Esophagus muscularis mucosa (tissue), 4 donors: Measurements from ENCODE around the gene GMPR2. TPM values are rescaled to one million over a fixed set of nuclear protein-coding genes. Genes with fewer than 3 reads are reported as not detected.

ENCODE experiments used
- DNase-seq: peaks from one replicate; pipeline ENCODE4 v3.0.0-alpha.2; 2017; ENCODE audit errors: extremely low spot score
- H3K27ac ChIP-seq, 4 donors: fragments of 200-600 bp; sonication (generic); replicated peaks in 1 of 4; 1 replicate in 3 of 4; 2 replicates in 1 of 4; pipeline ENCODE4 v1.5.1; 2016 to 2019; ENCODE audit warnings: mild to moderate bottlenecking in 1 of 4
- H3K27me3 ChIP-seq, 4 donors: fragments of 200-600 bp; sonication (generic); one replicate each; pipeline versions ENCODE4 v1.5.1 to v1.6.0; 2016 to 2019
- H3K36me3 ChIP-seq, 4 donors: fragments of 200-600 bp; sonication (generic); one replicate each; pipeline ENCODE4 v1.5.1; 2016 to 2019
- H3K4me1 ChIP-seq, 4 donors: fragments of 200-600 bp; sonication (generic); one replicate each; pipeline ENCODE4 v1.5.1; 2016 to 2019
- H3K4me3 ChIP-seq, 4 donors: fragments of 200-600 bp; sonication (generic); 1 replicate in 2 of 4; 2 replicates in 2 of 4; pipeline ENCODE4 v1.5.1; 2016 to 2019; ENCODE audit warnings: mild to moderate bottlenecking in 4 of 4, moderate library complexity in 1 of 4
- H3K9me3 ChIP-seq, 4 donors: fragments of 200-600 bp; sonication (generic); 1 replicate in 3 of 4; 2 replicates in 1 of 4; pipeline ENCODE4 v1.5.1; 2016 to 2019
- CTCF ChIP-seq, 3 experiments: fragments of 200-600 bp in 2 of 3; fragments of 450-650 bp in 1 of 3; sonication (generic) in 2 of 3; IDR thresholded peaks; one replicate each; pipeline ENCODE4 v1.5.1; 2017 to 2019; ENCODE audit warnings: antibody characterized with exemption in 3 of 3, mild to moderate bottlenecking in 2 of 3, moderate library complexity in 1 of 3
- EP300 ChIP-seq: sonication (generic); formaldehyde crosslinking; IDR thresholded peaks from one replicate; pipeline ENCODE4 v1.6.1; 2017; ENCODE audit warnings: antibody characterized with exemption
- POLR2A ChIP-seq: fragments of 450-650 bp; IDR thresholded peaks from one replicate; pipeline ENCODE4 v1.6.1; 2017; ENCODE audit warnings: antibody characterized with exemption, moderate library complexity, mild to moderate bottlenecking, low read depth
- POLR2AphosphoS5 ChIP-seq, 2 donors: sonication (generic); formaldehyde crosslinking; IDR thresholded peaks; one replicate each; pipeline ENCODE4 v1.6.1; 2017; ENCODE audit warnings: antibody characterized with exemption in 2 of 2
- WGBS: methylation state at CpG from one replicate; pipeline ENCODE4 v1.1.5; 2018; 5-methylcytosine and 5-hydroxymethylcytosine counted together
- intact Hi-C: fragments of 100-400 bp; cut with DNase I; formaldehyde crosslinking; loops from one replicate; pipeline ENCODE4 v1.15.1; 2023
- total RNA-seq, 4 donors: library from RNA; depleted of rRNA; stranded (reverse); fragments of >200 nt; gene quantifications; one replicate each; pipeline versions ENCODE4 v1.1.0 to v1.2.1, GENCODE V29; 2016

The GMPR2 gene
- total RNA-seq, 4 donors from 2014 or later, result 43.1 to 53.4 (median 50.5) TPM

GRCh38 chr14:24255931-24256711 lies 23.4 kb downstream of the GMPR2 start:
- WGBS, result 87% methylated on average over 9 of the region's 12 CpGs
- intact Hi-C loops, result no loop called here
- peaks cover 0 to 26% (median 0%) of the 10 kb centered on the region in 4 donors for H3K36me3 ChIP-seq
- H3K27me3 ChIP-seq, result no peaks in the 10 kb centered on the region
- TF ChIP-seq CTCF (IDR thresholded peaks at IDR 0.05), result no peak
- no peak for TF ChIP-seq EP300
- no peak for TF ChIP-seq POLR2AphosphoS5 (IDR thresholded peaks at IDR 0.05)
- no peak overlapping the region for H3K4me3 ChIP-seq
- peaks cover 0 to 9% (median 2%) of the 10 kb centered on the region in 4 donors for H3K4me1 ChIP-seq
- no peaks in the 10 kb centered on the region for H3K9me3 ChIP-seq
- no peak for DNase-seq
- no peak overlapping the region for H3K27ac ChIP-seq

GRCh38 chr14:24256960-24257359 lies 24.2 kb downstream of the GMPR2 start:
- Histone ChIP-seq H3K36me3 (peaks cover 0 to 26% (median 0%) of the 10 kb centered on the region in 4 donors), H3K9me3 (no peaks in the 10 kb centered on the region), H3K4me3 (no peak overlapping the region), H3K4me1 (peaks cover 0 to 9% (median 2%) of the 10 kb centered on the region in 4 donors), H3K27ac (no peak overlapping the region), H3K27me3 (no peaks in the 10 kb centered on the region)
- WGBS, result 76% methylated on average over 4 of the region's 4 CpGs
- TF ChIP-seq CTCF (IDR thresholded peaks at IDR 0.05) (no peak), POLR2AphosphoS5 (IDR thresholded peaks at IDR 0.05) (no peak), EP300 (no peak), POLR2A (no peak)
- no peak for DNase-seq
- intact Hi-C loops, result no loop called here

GRCh38 chr14:24258119-24258518 lies 25.4 kb downstream of the GMPR2 start:
- Histone ChIP-seq H3K27me3 (no peaks in the 10 kb centered on the region), H3K4me1 (peaks cover 0 to 9% (median 2%) of the 10 kb centered on the region in 4 donors), H3K36me3 (peaks cover 0 to 21% (median 0%) of the 10 kb centered on the region in 4 donors), H3K4me3 (no peak overlapping the region), H3K27ac (no peak overlapping the region), H3K9me3 (no peaks in the 10 kb centered on the region)
- TF ChIP-seq EP300, result no peak
- TF ChIP-seq CTCF (IDR thresholded peaks at IDR 0.05), result no peak
- no peak for TF ChIP-seq POLR2A
- no peak for TF ChIP-seq POLR2AphosphoS5 (IDR thresholded peaks at IDR 0.05)
- intact Hi-C loops, result no loop called here
- no peak for DNase-seq
- WGBS, result 85% methylated on average over 9 of the region's 9 CpGs

DNA sequence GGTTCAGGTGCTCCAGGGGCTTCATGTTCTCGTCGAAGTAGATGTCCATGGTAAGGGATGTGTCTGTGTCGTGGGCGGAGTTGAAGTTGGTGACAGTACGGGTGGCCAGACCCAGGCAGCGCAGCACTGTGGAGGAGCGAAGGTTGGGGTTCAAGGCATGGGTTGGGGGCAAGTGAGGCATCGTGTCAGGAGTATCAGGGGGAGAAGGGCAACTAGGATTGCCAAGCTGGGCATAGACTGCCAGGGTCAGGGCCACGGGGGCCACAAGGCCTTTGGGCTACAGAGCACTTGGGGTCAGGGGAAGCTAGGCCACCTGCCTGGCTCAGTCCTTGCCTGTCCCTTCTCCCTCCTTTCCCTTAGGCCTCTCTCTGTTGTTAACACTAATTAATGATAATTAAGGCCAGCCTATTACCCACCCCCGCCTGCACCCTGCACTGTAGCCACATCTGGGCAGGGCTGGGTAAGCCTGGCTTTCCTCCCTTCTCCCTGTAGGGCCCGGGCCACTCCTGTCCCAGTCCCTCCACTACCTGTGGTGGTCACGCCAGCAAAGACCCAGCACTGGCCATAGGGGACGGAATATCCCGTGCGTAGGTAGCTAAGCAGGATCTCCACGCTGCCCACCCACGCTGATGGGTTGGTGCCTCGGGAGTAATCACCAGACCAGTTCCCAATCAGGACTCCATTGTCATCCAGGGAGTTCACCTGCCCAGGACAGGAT lies 26.0 kb downstream of the GMPR2 start:
- no peak for DNase-seq
- Histone ChIP-seq H3K4me3 (no peak overlapping the region), H3K36me3 (peaks cover 0 to 18% (median 0%) of the 10 kb centered on the region in 4 donors), H3K9me3 (no peaks in the 10 kb centered on the region), H3K27me3 (no peaks in the 10 kb centered on the region), H3K4me1 (peaks cover 0 to 9% (median 2%) of the 10 kb centered on the region in 4 donors), H3K27ac (no peak overlapping the region)
- 90% methylated on average over 15 of the region's 18 CpGs for WGBS
- TF ChIP-seq CTCF (IDR thresholded peaks at IDR 0.05) (no peak), POLR2AphosphoS5 (IDR thresholded peaks at IDR 0.05) (no peak), EP300 (no peak), POLR2A (no peak)
- intact Hi-C loops, result no loop called here
